Effector CD8-positive, alpha-beta T cell (primary cell): Measurements from ENCODE around the gene TRIM45.
"Not testable (repeated sequence)": the region's sequence is repeated elsewhere in the genome, so short reads cannot be mapped to it uniquely, and the experiment has no call there.

Experiments used
- DNase-seq: peaks from one replicate; lab custom pipeline; 2025; lab: John Stamatoyannopoulos, UW

TRIM45 gene

DNA sequence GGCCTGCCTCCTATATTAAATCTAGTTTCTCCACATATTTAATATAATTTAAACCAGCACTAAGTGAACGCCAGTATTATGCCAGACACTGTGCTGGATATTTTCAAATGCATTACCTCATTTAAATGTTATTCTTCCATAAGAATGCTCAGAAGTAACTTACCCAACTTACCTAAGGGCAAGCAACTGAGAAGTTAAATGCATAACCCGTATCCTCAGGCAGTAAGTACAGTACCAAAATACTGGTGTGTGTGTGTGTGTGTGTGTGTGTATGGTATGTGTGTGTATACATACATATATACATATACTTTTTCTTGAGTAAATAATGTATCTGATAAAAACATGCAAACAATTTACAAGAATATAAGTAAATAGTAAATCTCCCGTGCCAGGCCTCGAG is 9.0 kb upstream of the TRIM45 start:
- no peak for DNase-seq

DNA sequence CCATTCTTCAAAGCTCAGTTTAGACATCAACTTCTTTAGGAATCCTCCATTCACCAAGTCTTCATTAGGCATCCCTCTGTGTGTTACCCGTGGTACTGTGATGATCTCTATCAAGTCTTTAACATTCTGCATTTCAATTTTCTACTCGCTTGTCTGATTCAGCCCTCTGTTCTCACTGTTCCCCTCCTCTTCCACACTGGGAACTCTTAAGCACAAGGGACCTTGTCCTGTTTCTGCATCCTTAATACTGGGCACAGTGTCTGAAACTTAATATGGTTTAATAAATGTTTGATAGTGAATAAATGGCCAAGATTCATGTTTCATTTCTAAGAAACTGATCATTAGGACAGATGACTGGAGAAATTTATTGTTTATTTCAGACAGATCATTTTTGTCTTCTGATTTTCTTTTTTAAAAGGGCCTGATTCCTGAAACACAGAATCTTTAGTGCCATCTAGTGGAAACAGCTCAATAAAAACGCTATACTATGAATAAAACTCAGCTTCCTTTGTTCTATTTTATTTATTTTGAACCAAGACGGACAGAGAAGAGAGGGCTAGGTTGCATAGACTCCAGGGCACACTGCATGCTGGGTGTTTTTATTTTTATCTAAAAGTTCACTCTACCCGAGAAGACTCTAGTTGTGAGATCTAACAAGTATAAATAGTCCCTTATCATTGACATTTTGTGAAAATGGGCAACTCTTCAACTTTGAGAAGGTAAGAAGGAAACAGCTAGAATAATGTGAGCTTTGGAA is 7.0 kb upstream of the TRIM45 start:
- no peak for DNase-seq

DNA sequence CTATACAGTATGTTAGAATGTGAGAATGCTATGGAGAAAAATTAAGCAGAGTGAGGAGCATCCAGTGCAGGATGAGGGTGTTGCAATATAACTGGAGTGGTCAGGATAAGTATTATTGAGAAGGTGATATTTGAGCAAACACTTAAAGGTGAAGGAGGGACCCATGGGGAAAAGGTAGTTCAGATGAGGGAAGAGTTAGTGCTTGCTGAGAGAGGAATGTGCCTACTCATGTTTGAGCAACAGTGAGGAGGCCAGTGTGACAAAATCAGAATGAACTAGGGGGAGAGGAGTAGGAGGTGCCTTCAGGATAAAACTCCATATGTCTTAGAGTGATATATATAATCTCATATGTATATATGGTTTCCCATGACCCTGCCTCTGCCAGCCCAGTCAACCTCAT is 6.2 kb upstream of the TRIM45 start:
- no peak for DNase-seq

DNA sequence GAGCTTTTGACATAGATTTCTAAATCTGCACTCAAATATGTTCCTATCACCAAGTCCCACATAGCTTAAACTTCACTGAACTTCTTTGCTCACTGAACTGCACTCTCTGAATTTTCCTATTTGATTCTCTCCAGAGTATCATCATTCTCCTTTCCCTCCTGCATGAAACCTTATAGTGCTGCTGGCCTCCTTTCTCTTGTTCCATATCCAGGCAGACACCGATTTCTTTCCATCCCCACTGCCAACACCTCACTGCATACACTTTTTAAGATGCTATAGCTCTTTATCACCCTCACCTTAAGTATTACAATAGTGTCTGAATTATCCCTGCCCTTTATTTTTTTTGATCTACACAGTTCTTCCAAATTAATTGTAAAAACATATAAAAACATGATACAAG is 3.1 kb upstream of the TRIM45 start:
- no peak for DNase-seq

DNA sequence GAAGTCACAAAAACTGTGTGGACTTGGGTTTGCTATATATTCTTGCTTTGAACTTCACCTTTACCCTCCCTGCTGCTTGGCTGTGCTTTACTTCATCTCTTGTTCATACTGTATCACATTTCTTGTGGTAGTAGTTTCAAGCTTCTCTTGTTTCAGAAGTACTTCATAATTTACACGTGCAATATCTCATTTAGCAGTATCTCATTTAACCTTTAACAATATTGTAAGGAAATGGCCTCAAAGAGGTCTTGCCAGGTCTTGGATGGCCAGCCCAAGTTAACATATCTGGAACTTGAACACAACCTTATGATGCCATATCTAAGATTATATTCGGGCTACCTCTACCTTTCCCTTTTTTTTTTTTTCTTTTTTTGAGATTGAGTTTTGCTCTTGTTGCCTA is 1.7 kb upstream of the TRIM45 start:
- no peak for DNase-seq

DNA sequence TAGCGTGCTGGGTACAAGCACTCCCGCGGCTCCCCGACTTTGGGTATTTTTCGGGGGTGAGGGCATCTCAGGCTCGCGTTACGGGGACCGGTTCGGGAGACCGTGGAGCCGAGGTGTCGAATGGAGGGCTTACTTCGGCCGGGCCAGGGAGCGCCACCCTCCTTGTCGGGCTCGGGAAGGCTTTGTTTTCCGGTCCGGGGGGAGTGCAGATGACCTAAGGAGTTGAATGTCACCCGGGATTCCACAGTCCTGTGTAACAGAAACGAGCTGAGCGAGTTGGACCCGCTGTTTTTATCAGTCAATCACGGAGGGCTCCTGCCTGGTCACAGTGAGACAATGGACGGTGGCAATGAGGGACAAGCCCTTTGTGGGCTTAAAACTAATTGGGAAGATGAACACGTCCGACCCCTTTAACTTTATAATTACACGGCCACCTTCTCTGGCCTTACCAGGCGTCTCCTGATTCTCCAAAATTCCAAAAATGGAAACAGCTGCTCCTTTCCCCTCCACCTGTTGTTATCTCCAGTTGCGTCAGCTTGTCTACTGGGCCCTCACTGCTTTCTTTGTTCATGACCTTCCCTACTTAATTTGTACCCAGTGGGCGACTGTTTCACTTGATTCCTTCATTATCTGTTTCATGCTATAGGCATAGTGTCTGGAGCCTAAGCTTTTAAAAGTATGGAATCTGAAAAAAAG is 929 bp upstream of the TRIM45 start:
- no peak for DNase-seq

DNA sequence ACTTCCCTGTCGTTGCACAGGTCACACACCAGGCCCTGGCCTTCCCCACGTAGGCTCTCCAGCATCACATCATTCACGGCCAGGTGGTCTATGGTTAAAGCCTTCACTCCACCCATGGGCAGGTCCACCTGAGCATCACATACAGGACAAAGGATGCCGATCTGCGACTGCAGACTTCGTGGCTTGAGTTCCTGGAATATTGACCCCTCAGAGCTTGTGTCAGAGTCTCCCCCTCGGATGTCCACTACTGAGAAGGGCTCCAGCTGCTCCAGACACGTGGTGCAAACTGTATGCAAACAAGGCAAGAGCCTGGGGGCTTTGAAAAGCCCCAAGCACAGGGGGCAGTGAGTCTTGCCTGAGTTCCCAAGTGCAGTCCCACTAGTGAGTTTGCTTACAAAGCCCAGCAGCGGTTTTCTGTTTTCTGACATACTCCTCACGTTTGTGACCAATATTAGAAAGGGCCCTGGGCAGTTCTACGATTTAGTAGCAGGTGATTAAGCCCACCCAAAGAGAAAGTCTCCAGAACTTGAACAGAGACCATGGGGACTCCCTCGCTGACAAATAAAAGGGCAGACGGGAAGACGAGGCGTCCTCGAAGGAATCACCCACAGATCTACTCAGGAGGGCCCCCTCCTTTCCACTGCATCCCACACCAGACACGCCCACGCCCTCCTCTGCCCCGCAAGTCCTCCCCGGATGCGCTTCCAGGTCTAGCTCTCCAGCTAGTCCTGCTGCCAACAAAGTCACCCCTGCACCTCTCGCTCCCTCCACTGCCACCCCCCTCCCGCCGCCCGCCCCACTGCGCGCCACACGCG is 568 bp downstream of the TRIM45 start:
- no peak for DNase-seq

DNA sequence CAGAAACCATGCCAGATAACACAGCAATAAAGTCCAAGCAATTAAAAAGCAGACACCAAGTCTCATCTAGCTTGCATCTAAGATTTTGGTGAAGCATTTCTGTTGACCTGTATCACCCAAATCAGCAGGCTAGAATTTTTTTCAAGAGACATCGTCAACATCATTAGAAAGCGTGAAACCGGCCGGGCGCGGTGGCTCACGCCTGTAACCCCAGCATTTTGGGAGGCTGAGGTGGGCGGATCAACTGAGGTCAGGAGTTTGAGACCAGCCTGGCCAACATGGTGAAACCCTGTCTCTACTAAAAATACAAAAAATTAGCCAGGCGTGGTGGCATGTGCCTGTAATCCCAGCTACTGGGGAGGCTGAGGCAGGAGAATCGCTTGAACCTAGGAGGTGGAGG is 2.4 kb downstream of the TRIM45 start:
- not testable (repeated sequence) for DNase-seq

DNA sequence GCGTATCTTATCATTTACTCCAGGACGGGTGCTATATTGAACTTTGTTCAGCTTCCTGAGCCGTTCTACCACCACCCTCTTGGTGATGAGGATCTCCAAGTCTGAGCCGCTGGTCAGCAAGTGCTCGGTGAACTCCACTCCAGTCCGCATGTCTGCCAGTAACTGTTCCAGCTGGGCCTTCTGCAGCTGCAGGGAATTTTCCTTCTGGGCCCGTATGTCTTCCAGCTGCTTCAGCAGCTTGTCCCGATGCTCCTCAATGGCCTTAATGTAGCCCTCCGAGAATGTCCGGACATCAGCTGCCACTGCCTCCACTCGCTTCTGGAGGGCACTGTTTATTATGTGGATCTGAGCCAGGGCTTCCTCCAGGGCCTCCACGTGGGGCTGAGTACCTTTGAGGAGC is 3.4 kb downstream of the TRIM45 start:
- no peak for DNase-seq

DNA sequence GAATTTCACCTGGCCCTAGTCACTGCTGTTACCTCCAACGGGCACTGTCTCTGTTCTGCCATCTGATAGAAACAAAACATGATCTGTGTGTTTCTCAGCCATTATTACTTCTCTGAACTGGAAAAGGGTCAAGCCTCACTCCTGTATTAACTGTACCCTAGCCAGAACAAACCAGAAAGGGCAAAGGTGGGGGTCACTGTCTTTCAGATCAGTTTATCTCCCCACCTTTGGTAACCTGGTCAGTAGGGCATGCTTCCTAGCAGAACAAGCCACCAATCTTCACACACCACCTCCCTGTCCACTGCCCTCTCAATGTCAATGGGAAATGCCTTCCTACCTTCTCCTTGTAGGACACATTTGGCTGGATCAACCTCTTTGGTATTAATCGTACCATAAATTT is 3.9 kb downstream of the TRIM45 start:
- no peak for DNase-seq

DNA sequence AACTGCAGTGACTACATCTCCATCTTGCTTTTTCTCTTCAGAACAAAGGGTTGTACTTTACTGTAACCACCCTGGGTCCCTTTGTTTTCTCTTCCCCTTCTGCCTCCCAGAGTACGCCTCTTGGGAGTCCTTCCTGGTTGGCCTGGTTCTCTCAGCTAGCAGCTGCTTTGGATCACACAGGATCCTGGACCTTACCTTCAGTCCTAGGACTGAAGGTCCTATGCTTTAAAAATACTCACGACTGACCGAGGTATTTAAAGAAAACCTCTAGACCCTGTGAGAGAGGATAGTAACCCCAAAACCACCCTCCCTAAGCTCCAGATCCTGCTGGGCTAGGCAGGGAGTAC is 4.8 kb downstream of the TRIM45 start:
- no peak for DNase-seq

DNA sequence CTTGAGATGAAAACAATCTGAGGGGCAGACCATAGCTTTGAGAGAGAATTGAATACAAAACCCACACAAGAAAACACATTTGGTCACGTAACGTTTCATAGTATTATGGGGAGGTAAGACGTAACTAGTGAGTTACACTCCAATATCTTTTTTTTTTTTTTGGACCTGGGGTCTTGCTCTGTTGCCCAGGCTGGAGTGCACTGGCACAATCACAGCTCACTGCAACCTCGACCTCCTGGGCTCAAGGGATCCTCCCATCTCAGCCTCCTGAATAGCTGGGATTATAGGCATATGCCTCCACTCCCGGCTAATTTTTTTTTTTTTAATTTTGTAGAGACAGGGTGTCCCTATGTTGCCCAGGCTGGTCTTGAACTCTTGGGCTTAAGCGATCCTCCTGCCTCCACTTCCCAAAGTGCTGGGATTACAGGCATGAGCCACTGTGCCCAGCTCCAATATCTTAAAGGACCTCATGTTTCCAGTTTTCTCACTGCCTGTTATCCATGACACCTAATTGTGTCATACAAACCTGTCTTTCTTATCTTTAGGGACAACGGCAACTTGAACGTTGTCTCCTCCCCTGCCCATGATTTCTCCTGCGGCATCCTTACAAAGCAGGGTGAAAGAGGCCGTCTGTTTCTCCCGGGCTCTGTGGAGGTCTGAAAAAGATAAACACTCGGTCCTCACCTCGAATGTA is 5.3 kb downstream of the TRIM45 start:
- no peak for DNase-seq

DNA sequence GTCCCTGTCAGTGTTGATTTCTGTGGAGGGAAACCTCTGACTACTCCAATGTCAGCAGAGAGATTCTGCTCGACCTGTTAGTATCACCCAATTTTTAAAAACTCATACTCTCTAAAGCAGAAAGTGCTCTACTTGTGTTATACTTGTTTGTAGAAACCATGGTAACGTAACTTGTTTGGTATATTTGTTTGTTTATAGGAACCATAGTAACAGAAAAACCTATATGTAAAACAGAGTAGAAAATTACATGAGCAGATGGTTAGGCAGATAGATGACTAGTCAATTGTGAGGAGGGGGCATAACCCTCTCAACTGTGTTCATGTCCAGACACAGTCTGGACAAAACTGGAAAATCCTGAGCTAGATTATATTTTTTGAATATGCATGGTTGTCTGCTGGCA is 6.7 kb downstream of the TRIM45 start:
- no peak for DNase-seq

DNA sequence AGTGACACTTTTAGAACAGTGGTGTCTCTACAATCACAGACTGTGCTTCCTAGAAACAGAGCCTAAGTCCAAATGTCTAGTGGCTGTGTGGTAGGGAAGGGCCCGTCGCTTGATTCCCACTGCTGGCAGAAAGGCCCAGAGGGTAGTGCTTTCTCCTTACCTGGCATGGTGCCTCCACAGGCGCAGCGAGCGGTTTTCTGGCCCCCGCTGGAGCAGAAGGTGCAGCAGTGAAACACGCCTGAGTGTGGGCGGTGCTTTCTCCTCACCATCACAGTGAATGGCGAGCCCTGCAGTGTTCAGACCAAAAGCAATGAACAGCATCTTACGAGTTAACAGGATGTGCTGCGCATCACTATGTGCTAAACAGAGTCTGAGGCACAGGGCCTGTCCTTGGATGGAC is 8.3 kb downstream of the TRIM45 start:
- no peak for DNase-seq

DNA sequence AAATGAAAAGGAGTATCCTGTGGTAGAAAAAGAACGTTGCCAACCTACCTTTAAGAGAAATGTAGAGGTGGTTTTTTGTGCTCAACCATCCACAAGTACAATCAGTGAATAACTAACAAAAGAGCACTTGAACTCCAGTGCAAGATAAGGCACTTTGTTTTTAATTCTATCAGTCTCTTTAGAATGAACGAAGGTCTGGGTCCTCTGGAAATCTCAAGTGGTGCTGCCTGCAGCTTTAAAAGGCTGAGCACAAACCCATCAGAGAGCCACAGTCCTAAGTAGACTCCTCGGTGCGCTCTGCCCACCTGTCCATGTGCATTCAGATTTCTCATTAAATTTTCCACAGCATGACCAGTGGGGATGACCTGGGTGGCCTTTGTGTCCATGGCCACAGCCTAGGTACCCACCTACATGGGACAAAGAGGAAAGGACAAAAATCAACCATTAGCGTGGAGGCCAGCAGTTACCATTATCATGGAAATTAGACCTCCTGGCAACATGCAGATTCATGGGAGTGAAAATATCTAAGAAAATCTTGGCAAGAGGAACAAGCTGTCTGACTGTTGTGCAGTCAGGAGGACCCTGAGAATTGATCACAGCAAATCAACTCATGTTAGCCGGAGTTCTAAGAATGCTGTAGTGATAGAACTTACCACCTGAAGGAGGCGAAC is 9.4 kb downstream of the TRIM45 start:
- DNase-seq = no peak

DNA sequence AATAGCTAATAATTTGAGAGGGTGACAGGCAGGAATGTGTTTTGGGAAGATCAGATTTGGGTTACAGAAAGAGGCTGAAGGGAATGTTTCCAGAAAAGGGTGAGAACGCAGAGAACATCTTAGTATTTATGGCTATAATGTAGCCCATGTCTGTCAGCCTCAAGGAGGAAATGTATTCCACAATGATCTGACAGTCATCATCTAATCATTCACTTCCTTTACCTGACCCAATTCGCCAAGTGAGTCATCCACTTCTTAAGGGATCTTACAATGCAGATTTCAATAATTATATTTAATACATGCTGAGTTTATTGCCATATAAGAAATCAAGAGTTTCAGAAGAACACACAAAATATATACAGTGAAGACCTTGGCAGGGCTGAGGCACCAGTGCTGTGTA is 10.8 kb downstream of the TRIM45 start:
- DNase-seq = no peak

DNA sequence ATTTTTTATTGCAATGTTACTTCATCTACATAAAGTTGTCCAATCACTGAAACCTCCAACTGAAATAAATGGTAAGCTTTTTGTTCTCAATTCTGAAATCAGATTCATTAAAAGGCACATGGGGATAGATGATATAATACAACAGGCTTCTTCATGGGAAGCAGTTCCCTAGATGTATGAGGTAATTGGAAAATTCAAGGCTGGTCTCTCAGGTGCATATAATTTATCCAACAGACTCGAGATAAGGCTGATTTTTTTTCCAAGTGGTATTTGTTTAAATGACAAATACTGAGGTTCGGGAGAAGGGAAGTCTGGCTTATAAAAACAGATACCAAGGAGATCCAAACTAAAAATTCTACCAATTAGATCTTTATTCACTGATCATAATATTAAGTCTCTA is 14.2 kb downstream of the TRIM45 start:
- DNase-seq = no peak

DNA sequence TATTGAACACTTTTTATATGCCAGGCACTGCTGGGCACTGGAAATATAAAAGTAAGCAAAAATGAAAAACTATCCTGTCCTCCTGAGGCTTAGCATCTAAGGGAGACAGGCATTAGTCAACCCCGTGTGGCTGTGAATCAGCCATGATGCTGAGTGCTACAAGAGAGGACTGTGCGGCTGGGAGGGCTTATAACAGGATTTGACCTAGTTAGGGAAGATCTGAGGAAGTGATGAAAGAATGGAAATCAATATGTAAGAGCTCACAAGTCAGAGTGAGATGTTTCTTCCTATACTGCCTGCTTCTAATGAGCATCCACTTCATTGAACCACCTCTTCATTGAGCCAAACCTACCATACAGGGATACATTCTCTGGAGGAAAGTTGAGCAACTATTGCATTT is 15.1 kb downstream of the TRIM45 start:
- no peak for DNase-seq

DNA sequence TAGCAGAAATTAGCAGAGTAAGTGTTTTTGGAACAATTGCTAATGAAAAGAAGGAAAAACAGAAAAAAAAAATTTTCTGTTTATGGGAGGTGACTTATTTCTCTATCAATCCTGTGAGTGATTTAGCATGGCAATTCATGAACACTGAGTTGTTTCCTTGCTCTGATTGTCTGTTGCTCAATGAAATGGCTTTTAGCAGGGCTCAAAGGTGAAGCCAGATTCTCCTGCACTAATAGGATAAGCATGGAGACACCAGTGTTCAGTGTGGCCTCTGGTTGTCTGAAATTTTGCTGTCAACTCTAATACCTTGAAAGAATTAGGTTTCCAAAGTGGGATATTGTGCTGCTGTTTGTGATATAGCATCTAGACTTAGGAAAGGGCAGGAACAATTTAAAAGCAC is 15.8 kb downstream of the TRIM45 start:
- DNase-seq = no peak

DNA sequence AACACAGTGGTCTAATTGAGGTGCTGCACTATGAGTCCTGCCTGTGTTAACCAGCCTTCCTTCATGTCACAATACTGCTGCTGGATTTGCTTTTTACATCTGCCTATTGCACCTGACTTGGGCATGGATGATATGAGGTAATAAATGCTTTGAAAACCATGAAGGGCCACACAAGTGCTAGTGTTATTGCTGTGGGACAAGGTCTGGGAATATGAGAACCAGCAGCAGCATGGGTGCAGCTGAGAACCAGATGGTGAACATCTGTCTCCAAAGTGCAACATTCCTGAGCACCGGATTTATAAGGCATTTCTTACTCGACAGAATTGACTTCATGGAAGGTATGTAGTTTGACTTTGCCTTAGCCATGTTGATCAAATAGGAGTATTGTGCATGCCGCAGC is 16.6 kb downstream of the TRIM45 start:
- DNase-seq = no peak

DNA sequence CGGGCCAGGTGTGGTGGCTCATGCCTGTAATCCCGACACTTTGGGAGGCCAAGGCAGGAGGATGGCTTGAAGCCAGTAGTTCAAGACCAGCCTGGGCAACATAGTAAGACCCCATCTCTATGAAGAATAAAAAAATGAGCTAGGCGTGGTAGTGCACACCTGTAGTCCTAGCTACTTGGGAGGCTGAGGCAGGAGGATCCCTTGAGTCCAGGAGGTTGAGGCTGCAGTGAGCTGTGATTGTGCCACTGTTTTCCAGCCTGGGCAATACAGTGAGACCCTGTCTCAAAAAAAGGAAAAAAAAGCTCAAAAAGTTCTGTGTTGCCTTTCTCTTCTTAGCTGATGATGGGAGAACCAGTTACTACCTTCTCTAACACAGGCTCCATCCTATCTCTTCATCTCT is 19.7 kb downstream of the TRIM45 start:
- DNase-seq = not testable (repeated sequence)

DNA sequence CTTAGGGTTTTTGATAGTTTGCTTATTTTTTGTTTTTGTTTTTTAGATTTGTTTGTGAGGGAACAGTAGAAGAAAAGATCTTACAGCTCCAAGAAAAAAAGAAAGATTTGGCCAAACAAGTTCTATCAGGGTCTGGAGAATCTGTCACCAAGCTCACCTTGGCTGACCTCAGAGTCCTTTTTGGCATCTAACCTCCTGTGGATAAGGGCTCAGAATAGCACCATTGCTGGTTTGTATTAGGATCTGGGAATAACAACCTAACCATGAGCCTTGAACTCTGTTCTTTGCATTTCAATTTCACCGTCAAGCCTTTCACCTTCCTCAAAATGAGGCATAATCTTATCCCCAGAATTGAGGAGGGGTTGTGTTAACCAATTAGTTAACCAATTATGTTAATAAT is 20.2 kb downstream of the TRIM45 start:
- no peak for DNase-seq
